ENCODE results near the gene PSMD14.

PSMD14 gene

DNA sequence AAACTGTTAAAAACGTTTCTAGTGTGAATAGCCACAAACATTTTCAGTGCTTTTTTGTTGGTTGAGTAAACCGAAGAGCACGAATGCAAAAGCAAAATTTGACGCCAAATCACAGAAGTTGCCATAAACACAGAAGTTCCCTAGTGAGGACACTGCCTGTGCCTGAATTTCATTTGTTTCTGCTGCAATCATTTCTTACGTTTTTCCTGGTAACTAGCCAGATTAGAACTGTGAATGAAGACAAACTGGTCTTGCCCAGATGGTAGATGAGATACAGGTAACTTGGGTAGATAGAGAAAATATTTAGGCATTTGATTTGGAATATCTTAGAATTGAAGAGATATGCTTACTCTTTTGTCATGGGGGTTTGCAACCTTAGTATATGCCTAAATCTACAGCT lies 98.1 kb downstream of the PSMD14 start:
- H3K4me3 ChIP-seq (replicated peaks; ENCODE audit: low read depth, low read length) = no peak overlapping the region
- TF ChIP-seq, protein P1, sequence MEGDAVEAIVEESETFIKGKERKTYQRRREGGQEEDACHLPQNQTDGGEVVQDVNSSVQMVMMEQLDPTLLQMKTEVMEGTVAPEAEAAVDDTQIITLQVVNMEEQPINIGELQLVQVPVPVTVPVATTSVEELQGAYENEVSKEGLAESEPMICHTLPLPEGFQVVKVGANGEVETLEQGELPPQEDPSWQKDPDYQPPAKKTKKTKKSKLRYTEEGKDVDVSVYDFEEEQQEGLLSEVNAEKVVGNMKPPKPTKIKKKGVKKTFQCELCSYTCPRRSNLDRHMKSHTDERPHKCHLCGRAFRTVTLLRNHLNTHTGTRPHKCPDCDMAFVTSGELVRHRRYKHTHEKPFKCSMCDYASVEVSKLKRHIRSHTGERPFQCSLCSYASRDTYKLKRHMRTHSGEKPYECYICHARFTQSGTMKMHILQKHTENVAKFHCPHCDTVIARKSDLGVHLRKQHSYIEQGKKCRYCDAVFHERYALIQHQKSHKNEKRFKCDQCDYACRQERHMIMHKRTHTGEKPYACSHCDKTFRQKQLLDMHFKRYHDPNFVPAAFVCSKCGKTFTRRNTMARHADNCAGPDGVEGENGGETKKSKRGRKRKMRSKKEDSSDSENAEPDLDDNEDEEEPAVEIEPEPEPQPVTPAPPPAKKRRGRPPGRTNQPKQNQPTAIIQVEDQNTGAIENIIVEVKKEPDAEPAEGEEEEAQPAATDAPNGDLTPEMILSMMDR (IDR thresholded peaks at IDR 0.05; ENCODE audit: low read length, missing control alignments) = no peak
- no peak for DNase-seq (ENCODE audit: low read depth)

DNA sequence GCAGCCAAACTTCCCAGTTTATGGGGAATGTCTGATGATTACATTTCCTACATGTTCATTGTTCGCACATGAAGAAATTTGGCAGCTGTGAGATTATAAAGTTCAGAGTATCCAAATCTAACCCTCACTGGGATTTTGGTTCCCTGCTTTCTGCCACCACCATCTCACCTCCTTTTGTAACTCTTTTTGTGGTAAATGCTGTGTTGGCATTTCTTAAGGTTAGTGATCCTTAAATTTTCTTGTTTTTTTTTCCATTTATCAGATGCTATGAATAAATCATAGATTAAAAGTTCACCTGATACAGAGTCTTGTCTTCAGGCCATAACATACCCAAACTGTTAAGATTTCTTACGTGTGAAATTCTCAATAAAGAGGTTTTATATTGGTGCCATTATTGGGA lies 99.4 kb downstream of the PSMD14 start:
- H3K4me3 ChIP-seq (replicated peaks; ENCODE audit: low read depth, low read length) = no peak overlapping the region
- TF ChIP-seq, protein P1 (IDR thresholded peaks at IDR 0.05; ENCODE audit: low read length, missing control alignments) = no peak
- no peak for DNase-seq (ENCODE audit: low read depth)

DNA sequence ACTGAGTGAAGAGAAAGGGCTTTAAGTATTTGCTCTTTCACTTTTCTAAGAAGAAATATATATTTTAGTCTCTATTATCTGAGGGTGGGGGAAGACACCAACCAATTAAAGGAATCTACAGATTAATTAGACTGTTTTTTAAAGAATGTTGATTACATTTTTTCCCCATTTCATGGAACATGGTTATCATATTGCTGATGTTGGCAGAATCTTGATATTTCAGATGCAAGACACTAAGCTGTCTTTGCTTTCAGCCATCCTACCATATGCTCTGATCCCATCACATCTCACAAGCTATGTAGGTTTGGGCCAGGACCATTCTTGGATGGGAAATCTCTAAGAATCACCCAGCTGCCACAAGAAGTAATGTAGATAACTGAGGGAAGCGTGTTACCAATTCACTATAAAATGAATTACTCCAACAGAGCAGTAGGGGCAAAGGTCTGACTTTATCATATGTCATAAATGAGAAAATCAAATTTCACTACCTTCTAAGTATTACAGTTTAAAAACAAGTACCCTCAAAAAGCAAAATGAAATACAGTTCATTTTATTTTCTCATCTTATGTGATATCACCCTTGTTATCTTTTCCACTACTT lies 101.2 kb downstream of the PSMD14 start:
- no peak for DNase-seq (ENCODE audit: low read depth)
- TF ChIP-seq, protein P1 (IDR thresholded peaks at IDR 0.05; ENCODE audit: low read length, missing control alignments) = no peak

DNA sequence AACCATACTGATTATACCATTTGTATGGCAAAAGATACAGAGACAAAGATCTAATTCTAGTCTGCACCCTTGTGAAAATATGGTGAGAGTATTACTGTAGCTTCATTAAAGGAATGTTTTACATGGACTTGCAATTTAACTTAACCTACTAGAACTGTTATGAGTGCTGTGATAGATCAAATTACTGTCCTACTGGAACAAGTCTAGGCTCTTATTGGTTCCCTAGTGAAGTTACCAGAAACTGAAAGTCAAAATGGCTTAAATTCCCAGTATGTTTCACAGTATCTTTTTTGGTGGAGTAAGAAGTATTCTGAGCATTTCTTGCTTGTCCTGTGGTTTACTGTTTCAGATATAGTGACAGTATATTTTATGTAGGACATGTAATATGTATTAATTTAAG lies 104.1 kb downstream of the PSMD14 start:
- TF ChIP-seq, protein P1 (IDR thresholded peaks at IDR 0.05; ENCODE audit: low read length, missing control alignments) = no peak
- no peak overlapping the region for H3K4me3 ChIP-seq (replicated peaks; ENCODE audit: low read depth, low read length)
- no peak for DNase-seq (ENCODE audit: low read depth)

More for the DNA sequence above, 101.2 kb downstream of the PSMD14 start:
- no peak overlapping the region for H3K4me3 ChIP-seq (replicated peaks; ENCODE audit: low read depth, low read length)

DNA sequence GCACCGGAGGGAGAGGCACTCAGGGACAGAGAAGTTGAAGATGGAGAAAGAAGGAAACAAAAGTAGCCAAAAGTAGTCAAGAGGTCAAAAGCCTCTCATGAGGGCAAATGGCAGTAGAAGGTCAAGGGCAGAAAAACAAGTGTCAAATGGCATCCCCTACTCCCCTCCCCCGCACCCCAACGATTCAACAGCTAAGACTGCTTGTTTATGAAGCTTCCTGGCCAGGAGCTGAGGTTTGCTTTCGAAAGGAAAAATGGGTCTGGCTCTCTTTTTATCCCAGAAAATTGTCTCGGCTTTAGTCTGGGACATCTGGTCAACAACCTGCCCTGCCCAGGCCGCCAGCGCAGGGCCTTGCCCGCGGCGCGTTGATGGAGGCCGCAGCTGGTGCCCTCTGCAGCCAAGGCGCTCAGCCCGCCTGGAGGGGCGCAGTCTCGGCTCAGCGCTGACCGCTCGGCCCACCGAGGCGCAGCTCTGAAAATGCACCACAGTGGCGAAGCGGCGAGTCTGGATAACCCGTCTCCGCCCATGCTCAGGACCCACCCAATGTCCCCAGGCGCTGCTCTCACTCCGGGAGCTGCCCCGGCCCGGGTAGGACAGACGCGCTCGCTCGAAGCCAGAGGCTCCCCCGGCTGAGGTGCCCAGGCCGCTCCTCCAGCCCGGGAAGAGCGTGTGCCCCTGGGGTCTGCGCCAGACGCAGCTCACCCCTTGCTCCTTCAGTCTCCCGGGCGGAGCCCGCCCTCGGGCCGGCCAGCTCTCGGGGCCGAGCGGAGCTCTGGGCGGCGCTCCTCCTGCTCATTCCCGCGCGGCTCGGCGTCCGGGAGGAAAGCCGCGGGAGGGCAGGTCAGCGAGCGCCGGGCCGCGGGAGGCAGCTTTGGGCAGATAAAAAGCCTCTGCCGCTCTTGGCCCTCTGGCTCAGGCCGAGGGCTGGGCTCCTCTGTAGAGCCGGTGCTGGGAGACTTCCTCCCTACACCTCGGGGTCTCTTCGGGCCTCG lies 106.1 kb downstream of the PSMD14 start:
- no peak for DNase-seq (ENCODE audit: low read depth)
- TF ChIP-seq, protein P1 (IDR thresholded peaks at IDR 0.05; ENCODE audit: low read length, missing control alignments) = no peak
- H3K4me3 ChIP-seq (replicated peaks; ENCODE audit: low read depth, low read length) = peak overlapping the region; percentile 53

DNA sequence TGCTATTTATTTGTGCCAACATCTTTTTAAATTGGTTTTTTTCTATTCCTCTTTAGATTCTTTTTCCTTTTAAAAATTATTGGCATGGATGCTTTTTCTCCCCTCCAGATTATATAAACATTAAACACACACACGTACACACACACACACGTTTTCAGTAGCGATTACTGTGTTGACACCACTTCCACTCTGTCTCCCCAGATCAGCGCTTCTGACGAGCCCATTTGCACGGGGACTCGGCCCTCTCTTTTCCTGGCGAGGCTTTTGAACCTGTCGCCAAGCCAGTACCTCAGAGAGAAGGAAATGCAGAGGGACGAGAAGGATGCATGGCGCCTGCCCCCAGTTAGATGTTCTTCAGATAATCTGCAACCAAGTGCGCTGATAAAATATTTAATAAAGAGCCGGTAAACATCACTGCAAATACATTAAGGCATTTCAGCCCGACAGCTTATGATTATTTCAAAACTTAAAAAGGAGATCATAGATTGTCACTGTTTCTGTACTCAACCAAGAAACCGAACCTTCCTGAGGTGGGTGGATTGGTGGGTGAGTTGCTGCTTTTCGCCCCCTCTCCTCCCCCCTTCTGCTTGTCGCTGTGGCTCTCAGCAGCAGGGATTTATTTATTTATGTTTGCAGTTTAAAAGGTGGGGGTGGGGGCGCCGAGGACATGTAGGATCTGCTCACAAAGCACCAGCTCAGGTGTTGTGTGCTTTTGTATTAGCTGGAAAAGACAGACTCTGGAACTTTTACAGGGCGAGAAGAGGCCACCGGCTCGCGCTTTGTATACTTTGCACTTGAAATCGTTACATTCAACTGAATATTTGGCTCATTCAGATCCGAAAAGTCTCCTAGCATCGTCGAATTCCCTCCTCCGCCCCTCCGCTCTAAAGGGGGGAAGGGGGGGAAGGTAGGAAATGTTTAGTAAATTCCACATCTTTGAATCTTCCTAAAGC lies 107.1 kb downstream of the PSMD14 start:
- TF ChIP-seq, protein P1 (IDR thresholded peaks at IDR 0.05; ENCODE audit: low read length, missing control alignments) = no peak
- no peak for DNase-seq (ENCODE audit: low read depth)
- H3K4me3 ChIP-seq (replicated peaks; ENCODE audit: low read depth, low read length) = peak overlapping the region; percentile 53
